Activated CD8-positive, alpha-beta memory T cell treated with anti-CD3 and anti-CD28 coated beads for 24 hours (primary cell): ENCODE data around the gene SAMD3.
"Not testable (repeated sequence)": the region's sequence is repeated elsewhere in the genome, so short reads cannot be mapped to it uniquely, and the experiment has no call there.

ENCODE experiments used
- DNase-seq: peaks from one replicate; pipeline ENCODE4 v3.0.0-alpha.2; 2020

SAMD3 gene

GRCh38 chr6:130127195-130127594 is 95.6 kb downstream of the SAMD3 start:
- DNase-seq: no peak

- no peak for DNase-seq
Measured at GRCh38 chr6:130122243-130122642, 100.5 kb downstream of the SAMD3 start.

DNA sequence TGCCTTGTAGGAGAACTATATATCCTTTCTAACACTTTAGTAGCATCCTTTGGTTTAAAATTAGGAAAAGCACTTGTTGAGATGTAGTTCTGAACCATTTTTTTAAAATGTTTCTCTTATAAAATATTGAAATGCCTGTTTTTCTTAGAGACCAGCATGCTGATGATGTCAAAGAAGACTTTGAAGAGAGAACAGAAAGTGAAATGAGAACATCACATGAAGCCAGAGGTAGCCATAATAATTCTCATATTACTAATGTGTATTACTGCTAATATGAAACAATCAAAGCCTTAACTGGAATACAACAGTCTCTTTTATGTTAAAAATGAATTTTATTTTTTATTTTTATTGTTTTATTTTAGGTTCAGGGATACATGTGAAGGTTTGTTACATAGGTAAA is 102.0 kb downstream of the SAMD3 start:
- DNase-seq: no peak

GRCh38 chr6:130119211-130119610 is 103.5 kb downstream of the SAMD3 start:
- DNase-seq: no peak

GRCh38 chr6:130118236-130118635 is 104.5 kb downstream of the SAMD3 start:
- no peak for DNase-seq

GRCh38 chr6:130117187-130117701 is 105.5 kb downstream of the SAMD3 start:
- not testable (repeated sequence) for DNase-seq

GRCh38 chr6:130116273-130116672 is 106.5 kb downstream of the SAMD3 start:
- DNase-seq: no peak

GRCh38 chr6:130115036-130115435 is 107.7 kb downstream of the SAMD3 start:
- DNase-seq: no peak

DNA sequence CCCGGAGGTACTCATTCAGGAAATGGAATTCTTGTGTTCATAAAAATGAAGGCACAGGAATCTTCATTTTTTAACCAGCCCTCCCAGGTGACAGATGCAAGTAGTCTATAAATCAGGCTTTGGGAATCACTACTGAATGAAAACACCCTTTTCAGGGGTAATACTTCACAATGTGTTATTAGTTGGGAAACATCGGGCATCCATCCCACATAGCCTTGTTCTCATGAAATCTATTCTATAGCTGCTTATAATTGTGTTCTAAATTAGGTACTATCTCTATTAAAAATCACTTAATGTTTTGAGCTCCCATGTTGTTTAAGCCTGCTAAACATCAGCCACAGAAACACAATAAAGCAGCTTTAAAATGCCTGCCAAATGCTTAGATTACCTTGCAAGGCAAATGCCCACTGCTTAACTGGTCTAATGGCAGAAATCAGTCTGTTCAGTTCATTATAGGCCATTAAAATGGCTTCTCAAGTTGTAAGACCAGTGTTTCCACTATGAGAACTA is 109.5 kb downstream of the SAMD3 start:
- no peak for DNase-seq

GRCh38 chr6:130111031-130111430 is 111.7 kb downstream of the SAMD3 start:
- DNase-seq: no peak

- no peak for DNase-seq
Measured at GRCh38 chr6:130107710-130108109, 115.0 kb downstream of the SAMD3 start.

- no peak for DNase-seq
Measured at GRCh38 chr6:130105996-130106704, 116.6 kb downstream of the SAMD3 start.

DNA sequence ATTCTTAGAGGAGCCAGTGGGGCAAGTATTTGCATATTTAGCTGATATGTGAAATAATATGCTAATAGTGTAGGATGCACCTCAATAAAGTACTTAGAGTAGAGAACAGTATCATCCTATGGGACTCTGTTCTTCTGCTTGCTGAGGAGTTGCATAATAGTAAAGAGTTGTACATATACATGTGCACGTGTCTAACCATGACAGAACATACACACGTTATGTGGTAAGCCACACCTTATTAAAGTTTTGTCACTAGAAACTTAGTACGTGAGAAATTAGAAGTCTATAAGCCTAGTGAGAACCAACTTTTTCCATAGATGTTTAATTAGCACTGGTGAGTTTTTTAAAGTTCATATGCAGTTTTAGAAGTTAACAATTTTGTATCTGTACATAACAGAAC is 123.6 kb downstream of the SAMD3 start:
- no peak for DNase-seq

- no peak for DNase-seq
Measured at GRCh38 chr6:130098317-130098716, 124.4 kb downstream of the SAMD3 start.
